ENCODE data around the gene TRIP13. TPM values are rescaled to one million over a fixed set of nuclear protein-coding genes. Genes with fewer than 3 reads are reported as not detected.

Gene TRIP13
- total and polyA plus RNA-seq, 10 donors = 1.0 to 5.4 (median 2.4) TPM

- Histone ChIP-seq H3K27ac (peak overlapping the region in 7 of 8 donors; percentile 14 to 76 (median 58)), H3K36me3 (no peaks in the 10 kb centered on the region), H3K9me3 (no peaks in the 10 kb centered on the region), H3K4me1 (peaks cover 0 to 38% (median 14%) of the 10 kb centered on the region in 6 donors), H3K27me3 (replicated peaks in 1 of 7) (peaks cover 0 to 99% (median 7%) of the 10 kb centered on the region in 7 donors), H3K4me3 (no peak overlapping the region)
- WGBS, 5 donors = 59 to 80% (median 79%) methylated on average over 10 of the region's 10 CpGs
- intact Hi-C loops (cut with DNase I; ENCODE audit: low total_unique reads) = no loop called here
- TF ChIP-seq, protein P1, sequence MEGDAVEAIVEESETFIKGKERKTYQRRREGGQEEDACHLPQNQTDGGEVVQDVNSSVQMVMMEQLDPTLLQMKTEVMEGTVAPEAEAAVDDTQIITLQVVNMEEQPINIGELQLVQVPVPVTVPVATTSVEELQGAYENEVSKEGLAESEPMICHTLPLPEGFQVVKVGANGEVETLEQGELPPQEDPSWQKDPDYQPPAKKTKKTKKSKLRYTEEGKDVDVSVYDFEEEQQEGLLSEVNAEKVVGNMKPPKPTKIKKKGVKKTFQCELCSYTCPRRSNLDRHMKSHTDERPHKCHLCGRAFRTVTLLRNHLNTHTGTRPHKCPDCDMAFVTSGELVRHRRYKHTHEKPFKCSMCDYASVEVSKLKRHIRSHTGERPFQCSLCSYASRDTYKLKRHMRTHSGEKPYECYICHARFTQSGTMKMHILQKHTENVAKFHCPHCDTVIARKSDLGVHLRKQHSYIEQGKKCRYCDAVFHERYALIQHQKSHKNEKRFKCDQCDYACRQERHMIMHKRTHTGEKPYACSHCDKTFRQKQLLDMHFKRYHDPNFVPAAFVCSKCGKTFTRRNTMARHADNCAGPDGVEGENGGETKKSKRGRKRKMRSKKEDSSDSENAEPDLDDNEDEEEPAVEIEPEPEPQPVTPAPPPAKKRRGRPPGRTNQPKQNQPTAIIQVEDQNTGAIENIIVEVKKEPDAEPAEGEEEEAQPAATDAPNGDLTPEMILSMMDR (IDR thresholded peaks at IDR 0.05 in 8 of 11, conservative IDR thresholded peaks at IDR 0.05 in 3 of 11) = no peak
- TF ChIP-seq POLR2A (IDR thresholded peaks at IDR 0.05) = no peak
- no peak for DNase-seq
Measured at GRCh38 chr5:963310-963672, 70.6 kb downstream of the TRIP13 start.

DNA sequence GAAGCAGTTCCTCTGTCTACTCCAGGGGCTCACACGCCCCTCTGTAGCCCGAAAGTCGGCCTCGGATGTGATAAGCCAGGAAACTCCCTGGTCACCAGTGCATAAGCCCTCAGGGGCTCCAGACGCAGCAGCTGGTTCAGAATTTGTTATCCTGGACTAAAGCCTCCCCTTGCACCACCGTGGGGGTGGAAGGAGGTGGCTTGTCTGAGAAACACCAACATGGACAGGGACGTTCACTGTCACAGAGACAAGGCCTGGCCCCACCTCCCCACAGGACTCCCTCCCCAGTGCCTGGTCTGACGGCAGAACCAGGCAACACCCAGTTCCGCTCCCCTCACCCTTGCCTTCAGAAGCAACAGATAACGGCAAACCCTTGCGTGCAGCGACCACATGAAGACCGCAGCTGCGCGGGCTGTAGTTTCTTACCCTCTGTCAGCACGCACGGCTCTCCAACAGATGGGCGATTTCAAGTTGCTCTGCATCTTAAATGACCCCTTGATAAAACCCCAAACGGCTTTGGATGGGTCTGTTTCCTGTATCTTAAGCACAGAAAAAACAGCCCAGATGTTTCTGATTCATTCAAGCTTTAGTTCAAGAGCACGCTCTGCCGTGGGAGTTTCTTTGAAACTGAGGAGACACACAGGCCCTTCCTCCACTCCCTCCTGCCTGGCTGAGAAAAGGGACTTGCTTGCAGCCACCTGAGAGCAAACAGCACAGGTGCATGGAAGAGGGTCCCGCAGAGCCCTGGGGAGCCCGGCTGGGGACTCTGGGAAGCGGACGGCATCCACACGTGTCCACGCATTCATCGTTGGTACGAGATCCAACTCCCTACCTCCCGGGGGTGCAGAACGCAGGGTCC, 71.2 kb downstream of the TRIP13 start:
- TF ChIP-seq POLR2A (IDR thresholded peaks at IDR 0.05) (no peak), POLR2AphosphoS5 (IDR thresholded peaks at IDR 0.05) (peak in 1 of 3 donors; percentile 74)
- TF ChIP-seq, protein P1 (IDR thresholded peaks at IDR 0.05 in 8 of 11, conservative IDR thresholded peaks at IDR 0.05 in 3 of 11) = no peak
- H3K27ac ChIP-seq = peak overlapping the region in 7 of 8 donors; percentile 14 to 76 (median 58)
- 47 to 63% (median 61%) methylated on average over 24 to 31 of the region's 31 CpGs for WGBS, 5 donors
- peaks cover 0 to 99% (median 7%) of the 10 kb centered on the region in 7 donors for H3K27me3 ChIP-seq (replicated peaks in 1 of 7)
- intact Hi-C loops (cut with DNase I; ENCODE audit: low total_unique reads) = no loop called here
- DNase-seq = peak; percentile 74
- peaks cover 0 to 34% (median 11%) of the 10 kb centered on the region in 6 donors for H3K4me1 ChIP-seq
- no peaks in the 10 kb centered on the region for H3K36me3 ChIP-seq
- no peak overlapping the region for H3K4me3 ChIP-seq
- H3K9me3 ChIP-seq = no peaks in the 10 kb centered on the region

DNA sequence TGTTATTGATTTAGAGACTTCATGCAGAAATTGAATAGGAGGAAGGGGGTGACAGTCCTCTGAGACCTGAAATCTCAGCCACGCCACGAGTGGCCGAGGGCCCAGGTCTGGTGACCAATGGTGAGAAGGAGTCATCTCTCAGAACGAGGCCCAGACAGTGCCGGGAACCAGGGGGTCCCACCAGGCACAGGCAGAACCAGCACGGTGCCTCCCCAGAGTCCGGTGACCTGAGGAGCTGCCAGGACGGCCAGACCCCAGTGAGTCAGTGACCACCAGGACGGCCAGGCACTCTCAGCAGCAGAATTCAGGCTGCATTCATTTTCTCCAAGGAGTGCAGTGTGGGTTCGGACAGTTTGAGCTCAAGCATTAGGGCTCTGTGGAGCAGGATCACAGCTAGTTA, 72.1 kb downstream of the TRIP13 start:
- intact Hi-C loops (cut with DNase I; ENCODE audit: low total_unique reads) = no loop called here
- Histone ChIP-seq H3K4me1 (peaks cover 0 to 34% (median 10%) of the 10 kb centered on the region in 6 donors), H3K27me3 (replicated peaks in 1 of 7) (peaks cover 0 to 100% (median 7%) of the 10 kb centered on the region in 7 donors), H3K36me3 (no peaks in the 10 kb centered on the region), H3K4me3 (no peak overlapping the region), H3K27ac (peak overlapping the region in 3 of 8 donors; percentile 64 to 76 (median 69)), H3K9me3 (no peaks in the 10 kb centered on the region)
- 75 to 90% (median 83%) methylated on average over 7 to 10 of the region's 10 CpGs for WGBS, 5 donors
- TF ChIP-seq, protein P1 (IDR thresholded peaks at IDR 0.05 in 8 of 11, conservative IDR thresholded peaks at IDR 0.05 in 3 of 11) = no peak
- no peak for TF ChIP-seq POLR2AphosphoS5 (IDR thresholded peaks at IDR 0.05)
- TF ChIP-seq POLR2A (IDR thresholded peaks at IDR 0.05) = no peak
- DNase-seq = no peak

DNA sequence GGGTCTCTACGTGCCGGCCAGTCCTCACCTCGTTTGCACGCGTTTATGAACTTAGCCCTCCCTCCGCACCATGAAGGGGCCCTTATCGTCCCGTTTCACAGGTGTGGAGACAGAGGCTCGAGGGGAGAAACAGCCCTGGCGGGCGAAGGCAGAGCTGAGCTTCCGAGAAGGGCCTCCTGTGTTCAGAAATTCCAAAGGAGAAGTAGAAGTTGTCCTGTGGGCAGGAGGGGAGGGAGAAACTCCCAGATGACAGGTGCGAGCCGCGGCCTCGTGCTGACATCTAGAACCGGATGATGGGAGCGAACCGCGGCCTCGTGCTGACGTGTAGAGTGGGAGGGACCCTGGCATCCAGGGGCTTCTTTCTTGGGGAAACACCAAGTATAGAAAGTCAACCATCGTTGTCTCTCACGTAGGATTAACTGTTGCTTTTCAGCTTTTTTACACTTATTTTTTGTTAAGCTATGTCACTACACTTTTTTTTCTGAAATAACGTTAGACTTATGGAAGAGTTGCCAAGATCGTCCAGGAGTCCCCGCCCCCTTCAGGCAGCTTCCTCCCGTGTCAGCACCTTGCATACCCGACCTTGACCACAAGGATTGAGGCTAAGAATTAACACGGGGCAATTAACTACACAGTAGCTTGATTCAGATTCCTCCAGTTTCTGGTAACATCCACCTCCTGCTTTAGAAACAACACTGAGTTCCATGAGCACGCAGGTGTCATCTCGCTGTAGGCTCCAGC, 73.1 kb downstream of the TRIP13 start:
- TF ChIP-seq POLR2A (IDR thresholded peaks at IDR 0.05) (no peak), POLR2AphosphoS5 (IDR thresholded peaks at IDR 0.05) (no peak)
- TF ChIP-seq, protein P1 (IDR thresholded peaks at IDR 0.05 in 8 of 11, conservative IDR thresholded peaks at IDR 0.05 in 3 of 11) = no peak
- WGBS, 5 donors = 74 to 85% (median 80%) methylated on average over 32 of the region's 32 CpGs

More for the DNA sequence above, 73.1 kb downstream of the TRIP13 start:
- peaks cover 0 to 91% (median 7%) of the 10 kb centered on the region in 7 donors for H3K27me3 ChIP-seq (replicated peaks in 1 of 7)
- H3K4me1 ChIP-seq = peaks cover 0 to 27% (median 7%) of the 10 kb centered on the region in 6 donors
- no peak overlapping the region for H3K27ac ChIP-seq
- H3K4me3 ChIP-seq = no peak overlapping the region
- DNase-seq = peak; percentile 67
- H3K9me3 ChIP-seq = no peaks in the 10 kb centered on the region
- H3K36me3 ChIP-seq = no peaks in the 10 kb centered on the region
- intact Hi-C loops (cut with DNase I; ENCODE audit: low total_unique reads) = no loop called here

Measured in spleen (tissue), 11 donors.